Neural progenitor cell (in vitro differentiated cells): ENCODE results near the gene MNT. TPM values are rescaled to one million over a fixed set of nuclear protein-coding genes. Genes with fewer than 3 reads are reported as not detected.

Experiments
- DNase-seq: peaks from one replicate; pipeline ENCODE4 v3.0.0-alpha.2; 2016; ENCODE audit warnings: low spot score
- H2AFZ ChIP-seq: fragments of 200-600 bp; sonication (generic); replicated peaks from 2 replicates; pipeline ENCODE4 v1.6.1; 2016; ENCODE audit warnings: antibody characterized with exemption
- H3F3A ChIP-seq: fragments of 200-600 bp; sonication (generic); 2 replicates; pipeline ENCODE4 v1.6.1; 2016; ENCODE audit warnings: antibody characterized with exemption, low read depth
- H3K27ac ChIP-seq: fragments of 200-600 bp; sonication (generic); 2 replicates; pipeline ENCODE4 v1.5.1; 2016; ENCODE audit warnings: mild to moderate bottlenecking
- H3K27me3 ChIP-seq: fragments of 200-600 bp; sonication (generic); 2 replicates; pipeline ENCODE4 v1.6.1; 2016; ENCODE audit warnings: mild to moderate bottlenecking, moderate library complexity
- H3K36me3 ChIP-seq: fragments of 200-600 bp; sonication (generic); 2 replicates; pipeline ENCODE4 v1.5.1; 2016
- H3K4me1 ChIP-seq: fragments of 200-600 bp; sonication (generic); 2 replicates; pipeline ENCODE4 v1.6.1; 2016; ENCODE audit warnings: mixed run types
- H3K4me2 ChIP-seq: fragments of 200-600 bp; sonication (generic); 2 replicates; pipeline ENCODE4 v1.6.1; 2016
- H3K4me3 ChIP-seq: fragments of 200-600 bp; sonication (generic); 2 replicates; pipeline ENCODE4 v1.5.1; 2016
- H3K79me2 ChIP-seq: fragments of 200-600 bp; sonication (generic); 2 replicates; pipeline ENCODE4 v1.6.1; 2016; ENCODE audit warnings: low read depth
- H3K9ac ChIP-seq: fragments of 200-600 bp; sonication (generic); 2 replicates; pipeline ENCODE4 v1.6.1; 2016
- H3K9me3 ChIP-seq: fragments of 200-600 bp; sonication (generic); 2 replicates; pipeline ENCODE4 v1.5.1; 2016; ENCODE audit warnings: low read depth
- H4K20me1 ChIP-seq: fragments of 200-600 bp; sonication (generic); 2 replicates; pipeline ENCODE4 v1.6.1; 2016; ENCODE audit warnings: low read depth
- H3K27ac Mint-ChIP-seq: 3 replicates; pipeline ENCODE4 v1.8.0; 2021; ENCODE audit warnings: mixed read lengths
- H3K27me3 Mint-ChIP-seq: 2 replicates; pipeline ENCODE4 v1.8.0; 2022; ENCODE audit warnings: low read depth, mild to moderate bottlenecking, inconsistent platforms, moderate library complexity, mixed read lengths; ENCODE audit not compliant: insufficient read depth
- H3K36me3 Mint-ChIP-seq: 3 replicates; pipeline ENCODE4 v1.8.0; 2021; ENCODE audit warnings: mixed read lengths
- H3K4me1 Mint-ChIP-seq: 3 replicates; pipeline ENCODE4 v1.8.0; 2021; ENCODE audit warnings: mixed read lengths
- H3K4me3 Mint-ChIP-seq: 3 replicates; pipeline ENCODE4 v1.8.0; 2021; ENCODE audit warnings: mild to moderate bottlenecking, moderate library complexity, mixed read lengths
- H3K9me3 Mint-ChIP-seq: 3 replicates; pipeline ENCODE4 v1.8.0; 2020; ENCODE audit warnings: mixed read lengths
- EZH2 ChIP-seq: fragments of 200-600 bp; sonication (generic); IDR thresholded peaks from 2 replicates; pipeline ENCODE4 v1.6.1; 2017; ENCODE audit warnings: antibody characterized with exemption, mild to moderate bottlenecking, moderate library complexity
- EZH2phosphoT487 ChIP-seq: fragments of 200-600 bp; sonication (generic); IDR thresholded peaks from 2 replicates; pipeline ENCODE4 v1.6.1; 2017; ENCODE audit warnings: antibody characterized with exemption
- total RNA-seq: library from RNA; depleted of rRNA; stranded (reverse); fragments of >200 nt; gene quantifications from 2 replicates; pipeline ENCODE4 v1.2.3, GENCODE V29; 2015; ENCODE audit warnings: low replicate concordance
- TF ChIP-seq, protein P1 (sequence below): fragments of 200-600 bp; sonication (generic); IDR thresholded peaks from 2 replicates; pipeline ENCODE4 v1.5.1; 2017; ENCODE audit warnings: antibody characterized with exemption, mild to moderate bottlenecking

MNT gene
- total RNA-seq, 1 donor from 2014 or later, result 2.2 TPM

DNA sequence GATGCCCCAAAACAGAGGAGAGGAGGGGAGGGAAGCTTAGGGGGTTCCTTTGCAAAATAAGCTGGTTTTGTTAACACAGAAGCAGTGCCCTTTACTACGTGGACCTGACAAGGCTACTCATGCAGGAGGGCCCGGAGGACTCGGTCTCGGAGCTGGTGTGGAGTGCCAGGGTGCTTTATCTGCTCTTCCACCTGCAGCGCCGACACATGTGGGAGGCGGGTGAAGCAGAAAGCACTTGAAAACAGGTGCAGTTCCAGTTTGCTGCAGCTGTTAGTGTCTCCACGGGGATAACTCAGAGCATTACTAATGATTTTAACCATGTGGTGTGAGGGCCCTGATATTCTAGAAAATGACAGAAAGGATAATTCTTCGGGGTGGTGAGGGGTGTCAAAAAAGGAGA, 35.0 kb upstream of the MNT start:
- H3K9me3 Mint-ChIP-seq, result no peaks in the 10 kb centered on the region
- Histone ChIP-seq H3K9ac (no peak overlapping the region), H3K27ac (peak overlapping the region; percentile 73), H3K79me2 (peaks cover 8% of the 10 kb centered on the region), H3K9me3 (no peaks in the 10 kb centered on the region), H3K4me1 (peaks cover 28% of the 10 kb centered on the region), H3K27me3 (no peaks in the 10 kb centered on the region), H3K36me3 (no peaks in the 10 kb centered on the region), H3K4me2 (peak overlapping the region; percentile 68), H4K20me1 (peaks cover 18% of the 10 kb centered on the region), H2AFZ (no peak overlapping the region), H3F3A (peaks cover 27% of the 10 kb centered on the region), H3K4me3 (no peak overlapping the region)
- no peak for DNase-seq
- no peak for TF ChIP-seq EZH2phosphoT487
- no peak for TF ChIP-seq EZH2
- TF ChIP-seq, protein P1, sequence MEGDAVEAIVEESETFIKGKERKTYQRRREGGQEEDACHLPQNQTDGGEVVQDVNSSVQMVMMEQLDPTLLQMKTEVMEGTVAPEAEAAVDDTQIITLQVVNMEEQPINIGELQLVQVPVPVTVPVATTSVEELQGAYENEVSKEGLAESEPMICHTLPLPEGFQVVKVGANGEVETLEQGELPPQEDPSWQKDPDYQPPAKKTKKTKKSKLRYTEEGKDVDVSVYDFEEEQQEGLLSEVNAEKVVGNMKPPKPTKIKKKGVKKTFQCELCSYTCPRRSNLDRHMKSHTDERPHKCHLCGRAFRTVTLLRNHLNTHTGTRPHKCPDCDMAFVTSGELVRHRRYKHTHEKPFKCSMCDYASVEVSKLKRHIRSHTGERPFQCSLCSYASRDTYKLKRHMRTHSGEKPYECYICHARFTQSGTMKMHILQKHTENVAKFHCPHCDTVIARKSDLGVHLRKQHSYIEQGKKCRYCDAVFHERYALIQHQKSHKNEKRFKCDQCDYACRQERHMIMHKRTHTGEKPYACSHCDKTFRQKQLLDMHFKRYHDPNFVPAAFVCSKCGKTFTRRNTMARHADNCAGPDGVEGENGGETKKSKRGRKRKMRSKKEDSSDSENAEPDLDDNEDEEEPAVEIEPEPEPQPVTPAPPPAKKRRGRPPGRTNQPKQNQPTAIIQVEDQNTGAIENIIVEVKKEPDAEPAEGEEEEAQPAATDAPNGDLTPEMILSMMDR, result no peak
- H3K27ac Mint-ChIP-seq, result peak overlapping the region; percentile 100
- peak overlapping the region; percentile 80 for H3K4me3 Mint-ChIP-seq
- H3K27me3 Mint-ChIP-seq, result peaks cover 9% of the 10 kb centered on the region
- peaks cover 52% of the 10 kb centered on the region for H3K4me1 Mint-ChIP-seq
- peaks cover 34% of the 10 kb centered on the region for H3K36me3 Mint-ChIP-seq

DNA sequence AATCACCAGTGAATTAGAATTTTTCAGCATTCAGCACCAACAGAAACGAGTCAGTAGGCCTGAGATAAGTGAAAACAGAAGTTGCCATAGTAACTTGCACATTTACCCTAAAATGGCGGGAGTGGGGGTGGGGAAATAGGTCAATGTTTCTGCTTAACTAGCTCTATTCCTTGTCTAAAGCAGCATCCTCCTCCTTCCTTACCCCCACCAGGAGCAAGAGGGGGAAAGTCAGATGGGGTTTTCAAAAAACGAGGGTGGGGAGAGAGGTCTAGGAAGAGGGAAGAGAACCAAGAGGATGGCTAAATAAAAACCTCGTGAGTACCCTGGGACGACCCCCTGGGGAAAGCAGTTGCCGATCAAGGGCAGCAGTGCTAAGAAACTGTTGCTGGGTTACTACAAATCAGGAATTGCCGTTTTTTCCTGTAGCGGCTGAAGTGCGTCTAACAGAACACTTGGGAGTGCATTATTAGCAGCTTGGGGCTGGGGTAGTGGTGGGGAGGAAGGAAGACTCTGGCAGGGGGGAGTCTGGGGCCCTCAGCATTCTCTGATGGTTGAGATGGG, 34.4 kb upstream of the MNT start:
- H3K4me2 ChIP-seq, result peak overlapping the region; percentile 68
- peaks cover 18% of the 10 kb centered on the region for H4K20me1 ChIP-seq
- peaks cover 9% of the 10 kb centered on the region for H3K27me3 Mint-ChIP-seq
- peak overlapping the region; percentile 80 for H3K4me3 Mint-ChIP-seq
- peaks cover 28% of the 10 kb centered on the region for H3K4me1 ChIP-seq
- peak overlapping the region; percentile 29 for H3K4me3 ChIP-seq
- no peak overlapping the region for H2AFZ ChIP-seq
- H3K9me3 Mint-ChIP-seq, result no peaks in the 10 kb centered on the region
- peak; percentile 58 for DNase-seq
- H3K4me1 Mint-ChIP-seq, result peaks cover 52% of the 10 kb centered on the region
- peak overlapping the region; percentile 100 for H3K27ac Mint-ChIP-seq
- peak overlapping the region; percentile 44 for H3K27ac ChIP-seq
- H3K36me3 Mint-ChIP-seq, result peaks cover 31% of the 10 kb centered on the region
- TF ChIP-seq EZH2, result no peak
- TF ChIP-seq, protein P1, result no peak
- no peak for TF ChIP-seq EZH2phosphoT487
- H3K36me3 ChIP-seq, result no peaks in the 10 kb centered on the region
- peaks cover 27% of the 10 kb centered on the region for H3F3A ChIP-seq
- H3K27me3 ChIP-seq, result no peaks in the 10 kb centered on the region
- no peak overlapping the region for H3K9ac ChIP-seq
- peaks cover 8% of the 10 kb centered on the region for H3K79me2 ChIP-seq
- no peaks in the 10 kb centered on the region for H3K9me3 ChIP-seq

DNA sequence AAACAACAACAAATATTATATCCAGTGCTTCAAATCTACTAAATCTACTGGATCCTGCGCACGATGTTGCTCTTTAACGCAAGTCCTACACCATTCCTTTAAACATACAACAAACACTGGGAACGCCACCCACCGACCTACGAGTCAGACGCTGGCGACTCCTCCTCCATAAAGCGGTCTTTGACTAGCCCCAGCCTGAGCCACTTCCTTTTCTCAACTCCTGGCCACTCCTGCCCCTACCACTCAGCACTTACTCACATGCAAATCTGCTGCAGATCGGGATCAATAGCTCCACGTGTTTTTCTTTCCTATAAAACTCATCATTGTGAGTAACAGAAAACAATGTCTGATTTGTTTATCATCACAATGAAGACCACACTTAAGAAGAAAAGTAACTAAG, 32.8 kb upstream of the MNT start:
- TF ChIP-seq, protein P1, result no peak
- TF ChIP-seq EZH2phosphoT487 (no peak), EZH2 (no peak)
- Mint-ChIP-seq H3K4me1 (peaks cover 52% of the 10 kb centered on the region), H3K27me3 (peaks cover 9% of the 10 kb centered on the region), H3K27ac (peak overlapping the region; percentile 92), H3K9me3 (no peaks in the 10 kb centered on the region), H3K36me3 (peaks cover 26% of the 10 kb centered on the region), H3K4me3 (no peak overlapping the region)
- Histone ChIP-seq H3K9me3 (no peaks in the 10 kb centered on the region), H3K4me3 (no peak overlapping the region), H3K27ac (no peak overlapping the region), H3K36me3 (no peaks in the 10 kb centered on the region), H2AFZ (no peak overlapping the region), H3K4me1 (peaks cover 28% of the 10 kb centered on the region), H3F3A (peaks cover 27% of the 10 kb centered on the region), H3K4me2 (no peak overlapping the region), H3K9ac (no peak overlapping the region), H3K79me2 (peaks cover 8% of the 10 kb centered on the region), H3K27me3 (no peaks in the 10 kb centered on the region), H4K20me1 (peaks cover 18% of the 10 kb centered on the region)
- DNase-seq, result no peak
